GM21360 (cell line): ENCODE measurements around the gene MARCHF9.

Source experiments
- ATAC-seq: cut with Tn5 transposase; IDR thresholded peaks from one replicate; pipeline ENCODE4 v1.9.1; 2021; ENCODE audit warnings: mild to moderate bottlenecking, moderate library complexity; ENCODE audit not compliant: unreplicated experiment

The MARCHF9 gene

GRCh38 chr12:57753756-57754337 is 1.1 kb upstream of the MARCHF9 start:
- ATAC-seq, result no peak

- ATAC-seq, result no peak
Measured at GRCh38 chr12:57755194-57755453, 221 bp downstream of the MARCHF9 start.

- no peak for ATAC-seq
Measured at GRCh38 chr12:57755454-57756372, 810 bp downstream of the MARCHF9 start.

- no peak for ATAC-seq
Measured at GRCh38 chr12:57756406-57757341, 1.8 kb downstream of the MARCHF9 start.

GRCh38 chr12:57757771-57758170 is 2.9 kb downstream of the MARCHF9 start:
- no peak for ATAC-seq

- ATAC-seq, result no peak
Measured at GRCh38 chr12:57758552-57759359, 3.9 kb downstream of the MARCHF9 start.

GRCh38 chr12:57759360-57759980 is 4.6 kb downstream of the MARCHF9 start:
- ATAC-seq, result no peak

- ATAC-seq, result no peak
Measured at GRCh38 chr12:57760347-57760982, 5.6 kb downstream of the MARCHF9 start.

GRCh38 chr12:57761391-57761998 is 6.6 kb downstream of the MARCHF9 start:
- no peak for ATAC-seq

- ATAC-seq, result no peak
Measured at GRCh38 chr12:57762463-57762862, 7.6 kb downstream of the MARCHF9 start.

- no peak for ATAC-seq
Measured at GRCh38 chr12:57763881-57764661, 9.2 kb downstream of the MARCHF9 start.

- ATAC-seq, result no peak
Measured at GRCh38 chr12:57764662-57765002, 9.7 kb downstream of the MARCHF9 start.

GRCh38 chr12:57765003-57765697 is 10.2 kb downstream of the MARCHF9 start:
- peak; percentile 55 for ATAC-seq

GRCh38 chr12:57765698-57766463 is 11.0 kb downstream of the MARCHF9 start:
- no peak for ATAC-seq

GRCh38 chr12:57766464-57767304 is 11.8 kb downstream of the MARCHF9 start, which contains the start of gene CYP27B1:
Gene CYP27B1, minus strand, starts transcription at chr12:57767078. Its CDS starts 37 bp downstream, at chr12:57767041.
- ATAC-seq, result no peak

- no peak for ATAC-seq
Measured at GRCh38 chr12:57767305-57767698, 12.4 kb downstream of the MARCHF9 start.
